SIG-M5 treated with dmso at 0.1 percent for 504 hours (cell line): ENCODE measurements around the gene ARFGEF2.
"Not testable (repeated sequence)": the region's sequence is repeated elsewhere in the genome, so short reads cannot be mapped to it uniquely, and the experiment has no call there.

Source experiments
- DNase-seq: peaks from one replicate; lab custom pipeline; 2025; ENCODE audit not compliant: unreplicated experiment; lab: John Stamatoyannopoulos, UW

ARFGEF2 gene

DNA sequence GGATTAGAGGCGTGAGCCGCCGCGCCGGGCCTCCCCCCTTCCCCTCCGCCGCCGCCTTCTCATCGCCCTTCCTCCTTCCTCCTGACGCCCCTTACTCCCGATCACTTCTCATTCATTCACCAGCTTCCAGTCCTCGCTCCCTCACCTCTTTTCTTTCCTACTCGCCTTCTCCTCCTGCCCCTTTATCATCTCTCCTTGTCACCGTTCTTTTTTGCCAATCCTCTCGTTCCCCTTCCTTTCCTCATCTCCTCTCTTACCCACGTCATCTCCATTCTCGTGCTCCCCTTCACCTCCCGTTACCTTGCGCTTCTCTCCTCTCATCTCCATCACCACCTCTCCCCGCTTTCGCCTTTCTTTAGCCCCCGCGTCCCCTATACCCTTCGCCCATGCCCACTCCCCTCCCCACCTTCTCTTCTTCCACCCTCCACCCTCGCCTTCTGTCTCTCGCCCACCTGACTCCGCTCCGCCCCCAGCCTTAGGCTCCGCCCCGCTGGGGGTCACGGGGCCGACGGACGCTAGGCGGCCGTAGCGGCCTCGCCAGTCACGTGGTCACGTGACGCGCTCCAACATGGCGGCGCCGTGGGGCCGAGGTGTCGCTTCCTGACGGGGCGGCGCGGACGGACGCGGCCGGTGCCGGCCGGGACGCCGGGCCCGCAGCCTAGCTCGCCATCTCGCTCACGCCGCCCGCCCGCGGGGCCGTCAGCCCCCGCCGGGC lies at the start of gene ARFGEF2:
Gene ARFGEF2 (plus strand): TSS at position 544 of the 715 bp plus-strand sequence. CDS start 179 bp downstream, outside the sequence.
- DNase-seq = peak; percentile 98

DNA sequence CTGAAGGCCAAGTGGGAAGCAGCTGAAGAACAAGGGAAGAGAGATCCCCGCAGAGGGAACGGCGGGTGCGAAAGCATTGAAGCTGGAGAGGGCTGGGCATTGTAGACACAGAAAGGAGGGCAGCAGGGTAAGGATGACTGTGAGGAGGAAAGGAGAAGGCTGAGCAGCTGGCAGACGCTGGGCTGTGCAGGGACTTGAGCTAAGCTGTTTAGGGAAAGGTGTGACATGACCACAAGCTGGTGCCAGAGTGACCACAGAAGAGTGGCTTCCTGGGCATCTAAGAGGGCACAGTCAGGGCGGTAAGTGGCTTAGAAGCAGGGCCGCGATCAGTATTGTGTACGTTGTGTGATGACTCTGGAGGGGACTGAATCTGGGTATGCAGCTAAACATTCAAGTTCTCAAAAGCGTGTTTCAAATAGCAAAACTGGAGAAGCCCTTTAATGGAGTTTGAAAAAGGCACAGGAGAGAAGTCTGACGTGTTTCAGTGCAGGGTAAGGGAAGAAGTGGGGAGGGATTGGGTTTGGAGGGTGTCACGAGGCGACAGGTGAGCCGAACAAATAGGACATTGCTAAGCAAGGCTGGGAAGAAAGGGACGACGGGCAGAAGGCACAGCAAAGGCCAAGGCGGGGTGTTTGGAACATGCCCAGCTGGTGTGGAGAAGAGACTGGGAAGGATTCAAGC lies 46.1 kb upstream of the ARFGEF2 start:
- no peak for DNase-seq

DNA sequence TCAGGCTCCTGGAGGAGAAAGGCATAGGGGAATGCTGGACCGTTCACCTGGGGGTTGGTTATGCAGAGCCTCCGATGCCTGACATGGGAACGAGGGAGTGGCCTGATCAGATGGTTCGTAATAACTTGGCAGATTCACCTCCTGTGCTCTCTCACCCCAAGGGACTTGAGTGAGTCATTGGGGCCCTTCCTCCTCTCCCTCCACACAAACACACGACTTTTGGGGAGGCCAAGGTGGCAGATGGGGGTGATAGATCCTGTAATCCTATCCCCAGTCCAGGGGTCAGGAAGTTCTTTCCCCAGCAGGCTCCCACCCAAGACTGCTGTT lies 45.6 kb upstream of the ARFGEF2 start:
- no peak for DNase-seq

DNA sequence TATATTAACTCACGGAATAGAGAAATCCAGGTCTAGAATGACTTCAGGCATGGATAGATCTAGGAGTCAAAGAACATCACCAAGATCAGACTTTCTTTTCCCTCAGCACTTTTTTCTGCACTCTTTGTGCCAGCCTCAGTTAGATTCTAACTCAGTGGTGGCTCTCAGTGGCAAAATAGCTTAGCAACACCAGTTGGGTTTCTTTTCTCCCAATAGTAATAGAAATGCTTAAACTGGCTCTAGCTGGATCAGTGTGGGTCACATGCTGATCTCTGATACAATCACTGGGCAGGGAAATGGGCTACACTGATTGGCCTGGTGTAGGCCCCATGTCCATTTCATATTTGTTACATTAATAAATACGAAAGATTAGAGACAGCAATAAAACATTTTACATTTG lies 44.2 kb upstream of the ARFGEF2 start:
- peak; percentile 69 for DNase-seq

DNA sequence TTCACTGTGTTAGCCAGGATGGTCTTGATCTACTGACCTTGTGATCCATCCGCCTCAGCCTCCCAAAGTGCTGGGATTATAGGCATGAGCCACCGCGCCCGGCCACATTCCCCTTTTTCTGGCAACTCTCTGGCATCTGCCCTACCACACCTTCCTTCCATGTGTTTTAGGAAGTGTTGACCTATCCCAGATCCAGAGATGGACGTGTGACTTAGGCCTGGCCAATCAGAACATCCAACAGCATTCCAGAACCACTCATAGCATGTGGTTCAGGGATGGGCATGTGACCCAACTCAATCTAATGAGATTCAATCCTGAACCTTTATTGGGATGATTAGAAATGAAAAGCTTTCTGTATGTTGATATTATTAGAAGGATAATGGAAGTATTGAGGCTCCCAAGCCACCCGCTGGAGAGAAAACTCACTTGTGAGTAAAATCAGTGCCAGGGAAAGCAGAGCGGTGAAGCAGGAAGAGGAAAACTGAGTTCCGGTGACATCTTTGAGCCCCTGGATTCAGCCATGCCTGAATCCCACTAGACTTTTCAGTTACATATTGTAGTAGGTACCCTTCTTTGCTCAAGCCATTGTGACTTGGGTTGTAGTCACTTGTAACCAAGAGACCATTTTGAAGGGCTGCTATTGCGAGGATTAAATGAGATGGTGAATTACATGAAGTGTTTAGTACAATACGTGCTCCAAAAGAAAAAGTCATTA lies 42.8 kb upstream of the ARFGEF2 start:
- no peak for DNase-seq

DNA sequence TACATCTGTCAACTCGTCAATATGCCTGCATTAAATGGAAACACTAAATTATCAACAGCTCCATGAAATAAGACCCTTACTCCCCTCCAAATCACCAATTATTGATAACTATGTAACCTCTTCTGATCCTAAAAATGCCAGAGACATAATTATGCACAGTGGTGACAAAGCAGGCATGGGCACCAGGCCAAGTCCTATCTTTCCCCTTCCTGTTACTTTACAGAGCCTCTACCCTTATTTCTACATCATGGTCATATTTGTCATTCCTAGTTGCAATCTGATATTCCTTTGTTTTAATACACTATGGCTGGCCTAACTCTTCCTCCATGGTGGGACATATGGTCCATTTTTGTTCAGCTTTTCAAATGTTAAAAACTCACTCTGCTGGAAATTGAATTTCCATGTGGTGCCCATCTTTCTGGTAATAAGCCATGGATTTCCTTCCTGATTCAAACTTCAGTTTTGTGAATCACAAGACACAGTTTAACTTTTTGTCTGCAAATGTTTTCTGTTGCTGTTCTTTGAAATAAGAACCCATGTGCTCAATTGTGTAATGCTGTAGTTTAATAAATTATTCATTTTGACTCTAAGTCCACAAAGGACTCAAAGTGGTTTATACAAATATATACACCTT lies 41.8 kb upstream of the ARFGEF2 start:
- no peak for DNase-seq

DNA sequence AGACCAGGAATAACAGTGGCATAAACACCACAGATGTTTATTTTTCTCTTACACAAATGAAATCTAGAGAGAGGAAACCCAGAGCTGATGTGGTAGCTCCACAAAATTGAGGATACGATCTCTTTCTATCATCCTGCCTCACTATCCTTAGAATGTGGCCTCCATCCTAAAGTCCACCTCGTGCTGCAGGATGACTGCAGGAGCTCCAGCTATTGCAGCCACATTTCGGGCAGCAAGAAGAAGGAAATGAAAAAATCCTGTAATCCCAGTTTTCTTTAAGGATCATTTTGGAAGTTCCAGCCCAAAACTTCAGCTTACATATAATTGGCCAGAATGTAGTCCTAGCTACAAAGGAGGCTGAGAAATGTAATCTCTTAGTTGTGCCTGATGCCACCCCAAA lies 41.2 kb upstream of the ARFGEF2 start:
- DNase-seq = no peak

DNA sequence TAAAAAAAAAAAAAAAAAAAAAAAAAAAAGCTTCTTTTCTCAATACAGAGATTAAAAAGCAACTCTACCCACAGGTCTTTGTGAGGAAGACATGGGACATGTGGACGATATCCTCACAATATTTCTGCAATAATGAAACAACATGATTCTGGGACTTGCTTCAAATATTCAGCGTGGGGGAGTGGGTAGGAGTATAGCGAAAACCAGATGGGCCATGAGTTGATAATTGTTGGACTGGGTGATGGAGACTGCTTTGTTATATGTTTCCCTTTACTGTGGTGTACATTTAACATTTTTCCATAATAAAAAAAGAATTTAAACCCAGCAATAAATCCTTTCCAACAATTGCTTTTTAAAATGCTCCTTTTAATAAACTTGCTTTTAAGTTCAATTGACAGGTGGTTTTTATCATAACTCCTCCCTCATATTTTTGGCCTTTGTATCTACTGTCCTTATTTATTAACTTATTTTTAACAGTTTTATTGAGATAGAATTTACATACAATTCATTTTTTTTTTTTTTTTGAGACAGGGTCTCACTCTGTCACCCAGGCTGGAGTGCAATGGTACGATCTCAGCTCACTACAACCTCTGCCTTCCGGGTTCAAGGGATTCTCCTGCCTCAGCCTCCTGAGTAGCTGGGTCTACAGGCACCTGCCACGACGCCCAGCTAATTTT lies 40.4 kb upstream of the ARFGEF2 start:
- DNase-seq = no peak

DNA sequence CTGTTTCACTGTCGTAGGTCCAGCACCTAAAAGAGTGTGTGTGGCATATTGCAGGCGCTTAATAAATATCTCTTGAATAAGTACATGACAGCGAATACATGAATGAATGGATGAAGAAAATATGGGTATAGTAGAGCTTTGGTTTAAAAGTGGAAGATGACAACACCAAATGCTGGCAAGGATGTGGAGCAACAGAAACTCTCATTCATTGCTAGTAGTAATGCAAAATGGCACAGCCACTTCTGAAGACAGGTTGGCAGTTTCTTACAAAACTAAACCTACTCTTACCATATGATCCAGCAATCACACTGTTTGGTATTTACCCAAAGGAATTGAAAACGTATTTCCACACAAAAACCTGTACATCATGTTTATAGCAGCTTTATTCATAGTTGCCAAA lies 36.3 kb upstream of the ARFGEF2 start:
- DNase-seq = no peak

DNA sequence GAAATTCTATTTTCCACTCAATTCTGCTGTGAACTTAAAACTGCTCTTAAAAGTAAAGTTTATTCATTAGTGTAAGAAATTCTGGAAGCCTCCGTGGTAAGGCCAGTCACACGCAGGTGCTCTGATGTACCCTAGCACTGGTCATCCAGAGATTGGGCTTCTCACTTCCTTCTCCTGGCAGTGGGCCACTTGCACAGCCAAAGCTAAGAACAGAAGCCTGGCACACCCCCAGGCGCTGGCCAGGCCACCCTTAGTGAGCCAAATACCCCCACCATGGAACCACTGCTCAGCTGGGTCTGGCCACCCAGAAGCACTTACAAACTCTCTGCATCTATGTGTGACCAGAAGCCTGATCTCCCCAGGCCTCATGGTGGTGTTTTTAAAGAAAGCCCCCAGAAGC lies 35.3 kb upstream of the ARFGEF2 start:
- no peak for DNase-seq

DNA sequence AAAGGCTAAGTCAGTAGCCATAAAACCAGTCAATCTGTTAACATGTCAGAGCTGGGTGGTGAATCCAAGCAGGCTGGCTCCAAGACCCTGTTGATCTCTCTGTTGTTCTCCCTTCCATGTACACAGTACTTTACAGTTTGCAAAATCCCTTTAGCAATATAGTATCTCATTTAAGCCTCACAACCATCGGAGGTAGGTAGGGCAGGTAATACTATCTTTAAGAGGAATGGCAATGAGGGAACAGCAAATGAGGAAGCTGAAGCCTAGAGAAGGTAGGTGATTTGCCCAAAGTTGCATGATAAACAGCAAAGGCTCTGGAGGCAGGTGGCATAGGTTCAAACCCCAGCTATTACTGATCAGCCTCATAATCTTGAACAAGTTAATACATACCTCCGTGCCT lies 34.7 kb upstream of the ARFGEF2 start:
- DNase-seq = no peak

DNA sequence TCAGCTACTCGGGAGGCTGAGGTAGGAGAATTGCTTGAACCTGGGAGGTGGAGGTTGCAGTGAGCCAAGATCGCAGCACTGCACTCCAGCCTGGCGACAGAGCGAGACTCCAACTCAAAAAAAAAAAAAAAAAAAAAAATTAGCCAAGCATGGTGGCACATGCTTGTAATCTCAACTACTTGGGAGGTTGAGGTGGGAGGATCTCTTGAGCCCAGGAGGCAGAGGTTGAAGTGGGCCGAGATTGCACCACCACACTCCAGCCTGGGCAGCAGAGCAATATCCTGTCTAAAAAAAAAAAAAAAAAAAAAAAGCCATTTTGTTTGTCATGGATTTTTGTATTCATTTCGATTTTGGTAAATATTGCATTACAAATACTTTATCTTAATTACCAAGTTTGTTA lies 33.0 kb upstream of the ARFGEF2 start:
- not testable (repeated sequence) for DNase-seq

DNA sequence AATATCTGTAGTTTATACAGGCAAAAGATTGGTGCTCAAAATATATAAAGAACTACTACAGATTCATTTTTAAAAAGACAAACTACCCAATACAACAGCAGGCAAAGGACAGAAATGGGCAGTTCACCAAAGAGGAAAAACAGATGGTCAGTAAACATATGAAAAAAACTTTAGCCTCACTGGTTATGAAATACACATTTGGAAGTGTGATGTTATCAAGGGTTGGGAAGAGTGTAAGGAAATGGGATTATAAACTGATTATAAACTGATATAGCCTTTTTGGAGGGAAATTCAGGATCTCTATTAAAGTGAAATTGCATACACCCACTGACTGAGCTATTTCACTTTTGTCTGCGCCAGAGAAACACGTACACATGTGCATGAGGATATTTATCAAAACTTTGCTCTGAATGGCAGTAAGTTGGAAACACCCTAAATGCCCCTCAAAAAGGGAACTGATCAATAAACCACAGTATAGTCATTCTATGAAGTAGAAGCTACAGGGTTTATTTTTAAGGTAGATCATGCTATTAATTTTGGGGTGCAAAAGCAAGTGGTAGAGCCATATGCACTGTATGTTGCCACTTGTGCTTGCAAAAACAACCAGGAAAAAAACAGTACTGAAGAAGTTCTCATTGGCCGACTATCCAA lies 32.2 kb upstream of the ARFGEF2 start:
- no peak for DNase-seq

DNA sequence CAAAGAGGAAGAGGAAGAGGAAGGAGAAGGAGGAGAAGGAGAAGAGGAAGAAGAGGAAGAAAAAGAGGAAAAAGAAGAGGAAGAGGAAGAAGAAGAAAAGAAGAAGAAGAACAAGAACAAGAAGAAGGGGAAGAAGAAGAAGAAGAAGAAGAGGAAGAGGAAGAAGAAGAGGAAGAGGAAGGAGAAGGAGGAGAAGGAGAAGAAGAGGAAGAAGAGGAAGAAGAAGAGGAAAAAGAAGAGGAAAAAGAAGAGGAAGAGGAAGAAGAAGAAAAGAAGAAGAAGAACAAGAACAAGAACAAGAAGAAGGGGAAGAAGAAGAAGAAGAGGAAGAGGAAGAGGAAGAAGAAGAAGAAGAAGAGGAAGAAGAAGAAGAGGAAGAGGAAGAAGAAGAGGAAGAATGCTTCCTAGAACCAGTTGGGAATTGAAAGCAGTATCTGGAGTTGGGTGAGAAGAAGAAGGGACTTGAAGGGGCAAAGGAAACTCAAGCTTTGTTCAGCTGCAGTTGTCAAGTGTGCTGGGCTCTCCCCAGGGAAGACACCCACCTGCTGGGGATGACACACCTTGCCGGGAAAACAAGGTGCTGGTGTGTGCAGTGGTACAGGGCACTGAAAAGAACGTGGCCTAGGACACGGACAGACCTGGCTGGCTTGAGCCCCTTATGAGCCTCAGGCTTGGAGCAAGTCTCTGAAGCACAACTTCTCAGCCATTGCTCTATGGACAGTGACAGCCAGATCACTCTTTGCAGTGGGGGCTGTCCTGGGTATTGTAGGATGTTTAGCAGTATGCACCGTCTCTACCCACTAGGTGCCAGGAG lies 30.1 kb upstream of the ARFGEF2 start:
- DNase-seq = no peak

DNA sequence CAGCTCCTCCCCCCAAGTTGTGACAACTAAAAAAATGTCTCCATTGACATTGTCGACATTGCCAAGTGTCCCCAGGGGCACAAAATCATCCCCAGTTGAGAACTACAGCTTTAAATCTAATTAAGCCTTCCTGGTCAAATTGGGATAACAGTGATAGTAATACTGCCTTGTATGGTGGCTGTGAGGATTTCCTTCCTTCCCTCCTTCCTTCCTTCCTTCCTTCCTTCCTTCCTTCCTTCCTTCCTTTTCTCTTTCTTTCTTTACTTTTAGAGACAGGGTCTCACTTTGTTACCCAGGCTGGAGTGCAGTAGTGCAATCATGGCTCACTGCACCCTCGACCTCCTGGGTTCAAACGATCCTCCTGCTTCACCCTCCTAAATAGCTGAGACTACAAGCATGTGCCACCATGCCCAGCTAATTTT lies 29.5 kb upstream of the ARFGEF2 start:
- DNase-seq = no peak

DNA sequence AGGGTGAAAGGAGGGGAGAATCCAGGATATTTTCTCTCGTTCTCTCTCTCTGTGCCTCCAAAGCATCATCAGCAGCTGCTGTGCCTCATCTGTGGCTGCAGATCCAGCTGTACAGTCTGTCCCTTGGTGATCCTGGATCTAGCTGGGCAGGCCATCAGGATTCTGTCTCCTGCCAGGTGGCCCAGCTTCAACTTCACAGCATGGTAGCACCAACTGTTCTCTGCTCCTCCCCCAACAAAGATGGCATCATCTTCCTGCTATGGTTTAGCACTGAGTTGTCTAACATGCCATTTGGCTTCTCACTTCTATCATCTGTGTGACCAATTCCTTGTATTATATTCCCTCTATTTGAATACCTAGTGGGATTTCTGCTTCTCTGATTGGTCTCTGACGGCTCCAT lies 28.6 kb upstream of the ARFGEF2 start:
- no peak for DNase-seq

DNA sequence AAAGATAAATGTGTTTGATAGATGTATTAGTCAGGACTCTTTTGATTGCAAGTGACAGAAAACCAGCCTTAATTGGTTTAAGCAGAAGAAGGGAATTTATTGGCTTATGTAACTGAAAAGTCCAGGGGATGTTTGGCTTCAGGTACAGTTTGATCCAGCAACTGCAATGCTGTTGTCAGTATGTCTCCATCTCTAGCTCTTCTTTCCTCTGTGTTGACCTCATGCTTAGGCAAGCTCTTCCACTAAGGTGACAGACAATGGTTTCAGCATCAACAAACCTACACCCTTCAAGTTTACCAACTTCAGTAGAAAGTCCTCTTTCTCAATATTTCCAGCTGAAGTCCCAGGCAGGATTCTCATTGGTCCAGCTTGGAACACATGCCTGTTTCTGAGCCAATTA lies 28.1 kb upstream of the ARFGEF2 start:
- no peak for DNase-seq

DNA sequence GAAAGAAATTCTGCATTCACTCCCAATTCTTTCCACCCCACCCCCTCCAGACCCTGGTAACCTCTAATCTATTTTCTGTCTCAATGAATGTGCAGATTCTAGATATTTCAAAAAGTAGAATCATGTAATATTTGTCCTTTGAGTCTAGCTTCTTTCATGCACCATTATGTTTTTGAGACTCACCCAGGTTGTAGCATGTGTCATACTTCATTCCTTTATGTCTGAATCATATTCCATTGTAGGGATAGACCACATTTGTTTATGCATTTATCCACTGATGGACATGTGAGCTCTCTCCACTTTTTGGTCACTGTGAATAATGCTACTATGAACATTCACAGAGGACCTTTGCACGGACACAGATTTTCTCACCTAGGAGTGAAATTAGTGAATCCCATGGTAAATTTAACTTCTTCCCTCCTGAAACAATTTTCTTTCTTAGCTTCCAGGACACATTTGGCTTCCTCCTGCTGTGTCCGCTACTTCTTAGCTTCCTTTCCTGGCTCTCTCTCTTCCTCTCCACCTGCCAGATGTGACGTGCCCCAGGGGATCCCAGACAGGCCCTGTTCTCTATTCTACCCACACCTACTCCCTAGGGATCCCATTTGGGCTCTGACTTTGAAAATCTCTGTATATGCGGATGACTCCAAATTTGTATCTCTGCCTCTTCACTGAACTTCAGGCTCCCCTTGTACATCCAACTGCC lies 24.1 kb upstream of the ARFGEF2 start:
- DNase-seq = peak; percentile 83

DNA sequence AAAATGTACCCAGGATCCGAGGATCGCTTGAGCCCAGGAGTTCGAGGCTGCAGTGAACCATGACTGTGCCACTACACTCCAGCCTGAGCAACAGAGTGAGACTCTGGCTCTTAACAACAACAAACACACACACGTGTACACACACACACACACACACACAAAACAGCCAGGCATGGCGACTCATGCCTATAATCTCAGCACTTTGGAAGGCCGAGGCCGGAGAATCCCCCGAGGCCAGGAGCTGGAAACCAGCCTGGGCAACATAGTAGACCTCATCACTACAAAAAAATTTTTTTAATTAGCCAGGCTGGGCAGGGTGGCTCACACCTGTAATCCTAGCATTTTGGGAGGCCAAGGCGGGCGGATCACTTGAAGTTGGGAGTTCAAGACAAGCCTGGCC lies 23.3 kb upstream of the ARFGEF2 start:
- no peak for DNase-seq
